ENCODE measurements around the gene GALM. TPM values are rescaled to one million over a fixed set of nuclear protein-coding genes. Genes with fewer than 3 reads are reported as not detected.

Gene GALM
- polyA plus RNA-seq, 3 donors: 53.7 to 69.4 (median 55.9) TPM

DNA sequence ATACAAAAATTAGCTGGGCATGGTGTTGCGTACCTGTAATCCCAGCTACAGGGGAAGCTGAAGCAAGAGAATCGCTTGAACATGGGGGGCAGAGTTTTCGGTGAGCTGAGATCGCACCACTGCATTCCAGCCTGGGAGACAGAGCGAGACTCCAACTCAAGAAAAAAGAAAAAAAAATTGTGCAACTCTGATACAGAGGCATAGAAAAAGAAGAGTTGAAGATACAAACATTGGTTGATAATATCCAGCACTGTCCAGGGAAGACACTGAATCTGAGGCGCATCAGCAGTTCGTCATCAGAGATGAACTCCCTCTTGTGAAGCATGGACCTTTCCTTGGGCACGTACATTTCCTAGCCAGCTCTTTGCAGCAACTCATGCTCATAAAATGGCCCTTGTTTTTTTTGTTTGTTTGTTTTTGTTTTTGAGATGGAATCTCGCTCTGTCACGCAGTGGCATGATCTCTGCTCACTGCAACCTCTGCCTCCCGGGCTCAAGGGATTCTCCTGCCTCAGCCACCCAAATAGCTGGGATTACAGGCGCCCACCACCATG, 16.7 kb upstream of the GALM start:
- DNase-seq (ENCODE audit: low read depth in 3 of 3, low spot score in 2 of 3): no peak

DNA sequence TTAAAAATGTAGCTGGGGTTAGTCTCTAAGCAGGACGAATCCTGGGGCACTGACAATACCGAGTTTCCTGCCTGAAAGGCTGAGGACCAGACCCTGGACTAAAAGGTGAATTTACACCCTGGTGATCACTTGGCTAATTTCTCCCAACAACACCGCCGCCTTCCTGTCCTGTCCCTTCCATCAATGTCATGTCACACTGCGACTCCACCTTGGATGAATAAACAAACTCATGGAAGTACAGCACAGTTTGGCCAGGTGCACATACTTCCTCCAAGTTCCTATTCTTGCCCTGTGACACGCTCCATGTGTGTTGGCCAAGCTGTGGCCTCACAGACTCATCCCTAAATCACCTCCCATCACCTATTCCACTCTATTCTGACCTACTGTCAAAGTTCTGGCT, 15.9 kb upstream of the GALM start:
- DNase-seq (ENCODE audit: low read depth in 3 of 3, low spot score in 2 of 3): no peak

DNA sequence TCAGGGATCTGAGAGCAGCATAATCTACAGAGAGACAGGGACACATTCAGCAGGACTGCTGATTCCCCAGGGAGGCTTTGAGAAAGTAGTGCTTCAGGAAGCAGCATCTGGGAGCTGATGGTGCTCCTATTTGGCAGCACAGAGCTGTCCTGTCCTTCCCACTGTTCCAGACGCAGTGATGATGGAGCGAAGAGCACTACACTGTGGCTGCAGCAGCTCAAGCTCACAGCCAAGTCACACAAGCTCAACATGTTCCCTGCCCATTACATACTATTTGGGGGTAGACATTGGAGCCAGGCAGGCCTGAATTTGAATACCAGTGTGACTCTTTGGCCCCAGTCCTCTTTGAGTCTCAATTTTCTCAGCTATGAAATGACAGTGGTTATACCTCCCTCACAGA, 15.2 kb upstream of the GALM start:
- DNase-seq (ENCODE audit: low read depth in 3 of 3, low spot score in 2 of 3): no peak

DNA sequence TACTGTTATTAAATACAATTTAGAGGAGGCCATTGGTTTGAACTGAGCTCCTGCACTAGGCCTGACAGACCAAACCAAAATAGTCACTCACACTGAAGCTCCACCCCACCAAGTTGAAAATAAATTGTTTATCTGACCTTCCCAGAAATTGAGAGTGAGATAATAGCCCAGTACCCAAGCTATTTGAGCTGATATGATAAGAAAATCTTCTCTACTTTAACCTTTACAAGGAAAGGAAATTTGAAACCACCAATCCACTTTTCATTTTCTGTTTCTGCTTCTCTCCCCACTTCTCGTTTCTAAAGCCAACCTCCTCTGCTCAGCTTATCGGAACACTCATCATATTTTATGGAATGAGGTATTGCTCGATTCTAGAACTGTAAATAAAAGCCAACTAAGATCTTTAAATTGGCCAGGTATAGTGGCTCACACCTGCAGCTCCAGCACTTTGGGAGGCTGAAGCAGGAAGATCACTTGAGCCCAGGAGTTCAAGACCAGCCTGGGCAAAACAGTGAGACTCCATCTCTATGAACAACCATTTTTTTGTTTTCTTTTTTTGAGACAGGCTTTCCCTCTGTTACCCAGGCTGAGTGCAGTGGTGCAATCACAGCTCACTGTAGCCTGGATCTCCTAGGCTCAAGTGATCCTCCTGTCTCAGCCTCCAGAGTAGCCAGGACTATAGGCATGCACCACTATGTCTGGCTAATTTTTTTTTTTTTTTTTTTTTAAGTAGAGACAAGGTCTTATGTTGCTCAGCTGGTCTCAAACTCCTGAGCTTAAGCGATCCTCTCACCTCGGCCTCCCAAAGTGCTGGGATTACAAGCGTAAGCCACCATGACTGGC, 13.3 kb upstream of the GALM start:
- DNase-seq (ENCODE audit: low read depth in 3 of 3, low spot score in 2 of 3): no peak

DNA sequence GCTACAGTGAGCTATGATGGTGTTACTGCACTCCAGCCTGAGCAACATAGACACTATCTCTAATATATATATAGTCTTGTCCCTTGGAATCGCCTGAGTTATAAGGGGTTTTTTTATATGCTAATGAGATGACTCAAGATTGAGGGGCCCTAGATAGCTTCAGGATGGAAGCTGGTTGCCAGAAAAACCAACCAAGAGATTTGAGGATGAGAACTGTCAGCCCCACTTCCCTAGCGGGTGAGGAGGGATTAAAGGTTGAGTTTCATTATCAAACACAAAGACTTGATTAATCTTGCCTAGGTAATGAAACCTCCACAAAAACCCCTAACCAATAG, 12.6 kb upstream of the GALM start:
- no peak for DNase-seq (ENCODE audit: low read depth in 3 of 3, low spot score in 2 of 3)

DNA sequence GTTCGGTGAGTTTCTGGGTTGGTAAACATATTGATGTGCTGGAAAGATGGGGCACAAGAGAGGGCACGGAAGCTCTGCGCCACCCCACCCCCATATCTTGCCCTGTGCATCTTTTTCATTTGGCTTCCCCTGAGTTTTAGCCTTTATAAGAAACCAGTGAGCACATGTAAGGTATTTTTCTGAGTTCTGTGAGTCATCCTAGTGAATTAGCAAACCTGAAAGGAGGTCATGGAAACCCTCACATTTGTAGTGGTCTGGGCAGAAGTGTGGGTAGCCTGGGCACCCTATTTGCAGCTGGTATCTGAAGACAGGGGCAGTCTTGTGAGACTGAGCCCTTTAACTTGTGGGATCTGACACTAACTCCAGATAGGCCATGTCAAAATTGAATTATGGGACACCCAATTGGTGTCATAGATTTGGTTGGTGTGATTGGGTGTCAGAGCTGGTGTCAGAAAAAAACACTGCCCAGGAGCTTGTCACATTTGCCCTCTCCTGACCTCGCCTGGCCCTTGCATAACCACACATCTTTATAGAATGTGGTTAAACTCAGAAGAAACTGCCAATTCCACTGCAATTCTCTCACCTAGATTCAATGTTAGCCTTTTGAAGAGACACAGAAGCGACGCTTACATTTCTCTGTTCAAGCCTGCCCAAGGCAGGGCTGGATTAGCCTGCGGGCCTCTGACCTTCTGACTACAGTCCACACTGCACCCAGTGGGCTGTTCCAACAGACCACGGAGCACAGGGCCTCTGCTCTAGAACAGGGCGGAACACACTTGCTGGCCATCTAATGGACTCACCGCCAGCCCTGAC, 12.0 kb upstream of the GALM start:
- DNase-seq (ENCODE audit: low read depth in 3 of 3, low spot score in 2 of 3): no peak

DNA sequence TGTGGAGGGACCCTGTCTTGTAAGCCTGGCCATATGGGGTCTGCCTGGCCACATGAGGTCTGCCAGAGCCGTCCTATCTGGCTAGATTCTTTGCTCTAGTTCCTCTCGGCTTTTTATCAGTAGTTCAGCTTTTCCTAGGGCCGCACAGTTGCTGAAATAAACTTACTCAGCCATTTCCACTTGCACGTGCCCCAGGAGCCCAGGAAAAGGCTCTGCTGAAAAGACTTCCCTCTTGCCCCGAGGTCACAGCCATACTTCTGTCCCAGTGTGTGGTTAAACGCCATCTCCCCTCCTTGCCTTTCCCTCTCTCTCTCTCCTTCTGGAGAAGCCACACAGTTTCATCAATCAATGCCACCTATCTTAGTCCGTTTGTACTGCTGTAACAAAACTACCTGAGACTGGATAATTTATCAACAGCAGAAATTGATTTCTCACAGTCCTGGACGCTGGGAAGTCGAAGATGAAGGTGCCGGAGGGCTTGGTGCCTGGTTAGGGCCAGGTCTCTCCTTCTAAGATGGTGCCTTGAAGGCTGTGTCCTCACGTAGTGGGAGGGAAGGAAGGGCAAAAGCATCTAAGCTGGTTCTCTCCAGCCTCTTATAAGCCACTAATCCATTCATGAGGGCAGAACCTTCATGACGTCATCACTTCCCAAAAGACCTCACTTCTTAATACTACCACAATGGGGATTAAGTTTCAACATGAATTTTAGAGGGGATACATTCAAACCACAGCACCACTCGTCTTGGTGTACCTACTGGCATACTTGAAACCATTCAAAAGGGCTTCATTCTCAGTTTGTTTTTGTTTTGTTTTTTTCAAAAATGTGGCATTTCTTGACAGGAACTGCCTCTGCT, 11.2 kb upstream of the GALM start:
- DNase-seq (ENCODE audit: low read depth in 3 of 3, low spot score in 2 of 3): no peak

DNA sequence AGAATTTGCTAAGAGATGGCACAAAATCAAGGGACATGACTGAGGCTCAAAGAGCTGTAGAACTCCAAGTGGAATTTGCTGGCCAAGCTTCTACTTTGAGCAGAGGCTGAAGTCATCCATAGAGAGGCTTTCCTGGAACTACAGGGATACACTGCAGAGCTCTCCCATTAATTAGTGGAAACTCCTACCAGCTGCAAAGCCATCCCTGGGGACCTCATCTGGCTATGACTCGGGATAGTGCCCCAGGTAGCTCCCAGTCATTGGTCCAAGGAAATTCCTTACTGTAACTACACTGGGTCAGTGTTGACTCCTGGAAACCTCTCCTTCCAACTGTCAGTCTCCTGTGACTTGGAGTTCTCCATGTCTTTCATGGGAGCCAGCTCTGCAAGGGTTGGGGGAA, 10.5 kb upstream of the GALM start:
- DNase-seq (ENCODE audit: low read depth in 3 of 3, low spot score in 2 of 3): no peak

DNA sequence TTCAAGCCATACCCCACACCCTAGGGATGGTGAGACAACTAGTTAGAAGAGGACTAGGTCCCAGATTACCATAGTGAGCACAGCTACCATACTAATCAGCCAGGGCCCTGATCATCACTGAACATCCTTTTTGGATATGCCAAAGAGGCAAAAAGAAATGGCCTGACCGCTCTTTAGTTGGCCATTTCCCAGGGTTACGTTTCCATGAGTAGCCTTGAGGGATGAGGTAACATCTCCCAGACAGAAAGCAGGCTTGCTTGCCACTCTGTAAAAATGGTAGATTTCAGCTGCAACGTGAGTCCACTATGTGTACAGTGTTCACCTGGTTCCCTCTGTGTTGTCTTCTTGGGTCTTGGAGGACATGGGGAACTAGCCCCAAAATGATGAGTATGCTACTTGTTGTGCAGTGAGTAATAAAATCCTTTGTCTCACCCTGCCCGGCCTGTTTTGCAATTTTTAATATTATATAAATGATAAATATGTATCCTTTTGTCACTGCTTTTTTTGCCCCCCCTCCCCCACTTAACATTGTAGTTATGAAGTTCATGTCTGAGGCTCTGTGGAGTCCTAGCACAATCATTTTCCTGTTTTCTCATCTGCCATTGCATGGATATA, 8.9 kb upstream of the GALM start:
- no peak for DNase-seq (ENCODE audit: low read depth in 3 of 3, low spot score in 2 of 3)

DNA sequence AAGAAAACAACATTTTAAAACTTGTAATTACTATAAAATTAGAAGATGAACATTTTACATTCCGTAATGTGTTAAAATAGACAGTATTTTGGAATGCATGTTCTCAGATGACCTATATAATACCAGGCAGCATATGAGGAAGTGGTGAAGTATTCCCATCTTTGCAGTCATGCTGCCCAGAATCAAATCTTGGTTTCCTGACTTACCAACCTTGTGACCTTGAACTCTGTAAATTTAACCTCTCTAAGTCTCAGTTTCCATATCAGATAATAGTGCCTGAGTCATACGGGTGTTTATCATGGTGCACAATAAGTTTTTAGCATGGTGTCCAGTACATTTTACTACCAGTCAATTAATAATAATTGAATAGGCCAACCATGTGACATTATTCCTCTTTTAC, 7.3 kb upstream of the GALM start:
- no peak for DNase-seq (ENCODE audit: low read depth in 3 of 3, low spot score in 2 of 3)

DNA sequence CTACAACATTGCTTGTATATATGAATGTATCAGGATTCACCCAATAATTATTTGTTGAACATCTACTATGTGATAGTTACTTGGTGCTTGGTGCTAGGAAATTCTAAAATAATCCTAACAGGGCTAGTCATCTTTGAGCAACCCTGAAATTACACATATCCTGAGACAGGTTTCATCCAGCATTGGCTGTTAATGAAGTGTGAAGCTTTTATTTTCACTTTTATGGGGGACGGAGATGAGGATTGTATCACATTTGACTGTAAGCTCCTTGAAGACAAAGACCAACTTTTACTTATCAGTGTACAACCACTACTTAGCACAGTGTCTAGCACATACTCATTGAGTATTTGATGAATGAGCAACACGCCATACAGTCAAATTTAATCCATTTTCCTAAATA, 6.8 kb upstream of the GALM start:
- DNase-seq (ENCODE audit: low read depth in 3 of 3, low spot score in 2 of 3): no peak

DNA sequence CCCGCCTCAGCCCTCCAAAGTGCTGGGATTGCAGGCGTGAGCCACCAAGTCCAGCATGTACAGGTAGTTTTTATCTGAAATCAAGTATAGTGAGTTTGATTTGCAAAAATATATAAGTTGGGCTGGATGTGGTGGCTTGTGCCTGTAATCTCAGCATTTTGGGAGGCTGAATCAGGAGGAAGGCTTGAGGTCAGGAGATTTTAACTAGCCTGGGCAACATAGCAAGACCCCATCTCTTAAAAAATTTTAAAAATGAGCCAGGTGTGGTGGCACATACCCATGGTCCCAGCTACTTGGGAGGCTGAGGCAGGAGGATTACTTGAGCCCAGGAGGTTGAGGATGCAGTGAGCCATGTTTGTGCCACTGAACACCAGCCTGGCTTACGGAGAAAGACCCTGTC, 5.6 kb upstream of the GALM start:
- no peak for DNase-seq (ENCODE audit: low read depth in 3 of 3, low spot score in 2 of 3)

DNA sequence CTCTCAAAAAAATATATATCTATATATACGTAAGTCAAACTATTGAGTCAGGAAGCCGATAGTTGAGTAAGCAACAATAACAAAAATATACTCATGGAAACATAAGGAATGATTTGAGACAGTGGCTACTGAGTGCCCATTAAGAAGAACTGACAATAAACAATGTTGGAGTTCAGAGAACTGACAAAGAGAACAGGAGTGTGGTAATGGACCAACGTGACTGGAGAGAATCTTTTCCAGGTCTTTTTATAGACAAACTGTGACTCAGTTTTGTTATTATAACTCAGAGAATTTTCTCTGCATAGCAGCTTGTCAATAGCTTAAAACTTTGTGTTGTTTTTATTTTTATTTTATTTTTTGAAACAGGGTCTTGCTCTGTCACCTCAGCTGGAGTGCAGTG, 4.6 kb upstream of the GALM start:
- DNase-seq (ENCODE audit: low read depth in 3 of 3, low spot score in 2 of 3): no peak

DNA sequence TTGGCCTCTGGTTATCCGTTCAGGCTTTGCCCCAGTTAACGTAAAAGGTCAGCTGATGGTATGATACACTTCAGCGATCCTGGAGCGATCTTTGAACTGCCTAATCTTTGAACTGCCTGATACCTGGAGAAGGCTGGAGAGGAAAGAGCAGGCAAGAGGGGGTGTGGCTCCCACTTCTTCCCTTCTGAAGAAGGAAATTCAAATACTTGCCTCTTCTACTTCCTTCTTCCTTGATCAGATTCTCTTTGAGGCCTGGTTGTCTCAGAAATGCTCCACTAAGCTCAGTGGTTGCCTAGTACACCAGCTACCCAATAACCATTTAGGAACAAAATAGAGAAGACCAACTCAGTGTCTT, 619 bp downstream of the GALM start:
- no peak for DNase-seq (ENCODE audit: low read depth in 3 of 3, low spot score in 2 of 3)

DNA sequence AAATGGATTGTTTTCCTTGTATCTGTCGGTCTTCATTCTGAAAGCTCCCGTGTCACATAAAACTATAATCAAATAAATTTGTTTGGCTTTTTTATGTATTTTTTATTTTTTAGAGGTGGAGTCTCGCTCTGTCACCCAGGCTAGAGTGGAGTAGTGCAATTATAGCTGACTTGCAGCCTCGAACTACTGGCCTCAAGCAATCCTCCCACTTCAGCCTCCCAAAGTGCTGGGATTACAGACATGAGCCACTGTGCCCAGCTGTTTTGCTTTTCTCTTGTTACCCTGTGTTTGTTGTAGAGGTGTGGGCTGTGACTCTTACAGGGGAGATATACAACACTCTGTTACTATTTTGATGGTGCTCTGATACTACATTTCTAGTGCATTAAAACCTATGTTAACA, 2.2 kb downstream of the GALM start:
- DNase-seq (ENCODE audit: low read depth in 3 of 3, low spot score in 2 of 3): no peak

DNA sequence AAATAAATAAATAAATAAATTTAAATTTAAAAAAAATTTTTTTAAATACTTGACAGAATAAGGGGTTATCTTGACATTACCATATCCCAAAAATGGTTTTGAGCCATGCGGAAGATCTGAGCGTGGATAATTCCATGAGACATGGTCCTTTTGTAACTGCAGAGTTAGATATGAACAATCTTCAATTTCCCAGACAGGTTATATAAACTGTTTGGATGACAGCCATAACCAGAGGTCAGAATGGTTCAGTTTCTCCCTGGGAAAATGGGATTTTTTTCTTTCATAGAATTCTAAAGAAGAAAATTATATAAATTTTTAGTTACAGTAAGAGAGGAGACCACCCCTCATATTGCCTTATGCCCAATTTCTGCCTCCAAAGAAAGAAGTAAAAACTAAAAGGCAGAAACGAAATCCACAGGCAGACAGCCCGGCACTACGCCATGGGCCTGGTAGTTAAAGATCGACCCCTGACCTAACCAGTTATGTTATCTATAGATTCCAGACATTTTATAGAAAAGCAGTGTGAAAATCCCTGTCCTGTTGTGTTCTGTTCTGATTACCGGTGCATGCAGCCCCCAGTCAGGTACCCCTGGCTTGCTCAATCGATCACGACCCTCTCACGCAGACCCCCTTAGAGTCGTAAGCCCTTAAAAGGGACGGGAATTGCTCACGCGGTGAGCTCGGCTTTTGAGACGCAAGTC, 3.0 kb downstream of the GALM start:
- no peak for DNase-seq (ENCODE audit: low read depth in 3 of 3, low spot score in 2 of 3)

DNA sequence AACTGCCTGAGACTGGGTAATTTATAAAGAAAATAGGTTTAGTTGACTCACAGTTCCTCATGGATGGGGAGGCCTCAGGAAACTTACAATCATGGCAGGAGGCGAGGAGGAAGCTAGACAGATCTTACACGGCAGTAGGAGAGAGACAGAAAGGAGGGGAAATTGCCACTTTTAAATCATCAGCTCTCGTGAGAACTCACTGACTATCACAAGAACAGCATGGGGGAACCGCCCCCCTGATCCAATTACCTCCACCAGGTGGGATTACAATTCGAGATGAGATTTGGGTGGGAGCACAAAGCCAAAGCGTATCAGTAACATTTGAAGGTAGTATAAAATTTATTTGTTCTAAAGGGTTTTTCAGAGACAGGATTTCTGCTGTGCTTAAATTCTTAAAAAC, 5.4 kb downstream of the GALM start:
- no peak for DNase-seq (ENCODE audit: low read depth in 3 of 3, low spot score in 2 of 3)

DNA sequence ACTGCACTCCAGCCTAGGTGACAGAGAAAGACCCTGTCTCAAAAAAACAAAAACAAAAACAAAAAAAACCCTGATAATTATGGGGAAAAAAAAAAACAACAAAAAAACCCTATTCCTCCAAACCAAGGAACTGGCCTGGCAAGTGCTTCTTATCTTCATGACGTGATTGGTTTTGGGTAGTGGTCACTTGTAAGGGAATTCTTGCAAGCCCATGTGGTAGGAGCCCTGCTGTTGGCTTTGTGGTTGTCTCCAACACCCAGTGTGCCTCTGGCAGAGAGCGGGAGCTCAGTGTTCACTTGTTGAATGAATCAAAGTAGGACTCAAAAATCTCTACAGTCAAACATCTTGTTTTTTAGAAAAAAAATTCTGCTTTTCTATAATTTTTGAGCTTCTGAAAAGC, 6.0 kb downstream of the GALM start:
- DNase-seq (ENCODE audit: low read depth in 3 of 3, low spot score in 2 of 3): no peak

DNA sequence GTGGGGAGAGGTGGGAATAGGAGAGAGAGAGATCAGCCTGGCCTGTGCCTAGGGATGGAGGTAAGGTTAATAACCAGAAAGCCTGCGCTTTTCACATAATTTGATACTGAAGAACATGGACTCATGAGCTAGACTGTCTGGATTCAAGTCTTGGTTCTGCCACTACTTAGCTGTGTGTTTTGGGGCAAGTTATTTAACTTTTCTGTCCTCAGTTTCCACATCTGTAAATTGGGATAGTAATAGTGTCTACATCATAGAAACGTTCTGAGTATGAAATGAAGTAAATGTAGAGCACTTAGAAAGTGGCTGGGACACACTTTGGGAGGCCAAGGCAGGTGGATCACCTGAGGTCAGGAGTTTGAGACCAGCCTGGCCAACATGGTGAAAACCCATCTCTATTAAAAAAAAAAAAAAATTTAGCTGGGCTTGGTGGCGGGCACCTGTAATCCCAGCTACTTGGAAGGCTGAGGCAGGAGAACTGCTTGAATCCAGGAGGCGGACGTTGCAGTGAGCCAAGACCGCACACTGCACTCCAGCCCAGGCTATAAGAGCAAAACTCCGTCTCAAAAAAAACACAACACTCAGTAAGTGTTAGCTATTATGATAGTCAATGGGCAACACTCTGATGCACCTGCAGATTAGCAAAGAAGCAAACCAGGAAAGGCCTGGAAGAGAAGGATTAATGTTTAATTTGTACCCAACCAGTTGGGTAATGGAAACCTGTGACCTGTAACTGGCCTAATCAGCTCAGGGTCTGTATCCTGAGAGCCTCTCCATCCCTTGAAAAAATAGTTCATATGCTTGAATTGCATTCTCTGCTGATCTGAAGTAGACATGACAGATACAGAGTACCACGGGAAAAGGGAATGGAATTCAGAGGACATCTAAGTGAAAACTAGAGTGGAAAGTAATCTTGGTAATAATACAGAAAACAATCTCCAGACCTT, 6.8 kb downstream of the GALM start:
- no peak for DNase-seq (ENCODE audit: low read depth in 3 of 3, low spot score in 2 of 3)

Measured in right renal cortex interstitium (tissue), 3 donors.